HepG2 (cell line): ENCODE data around the gene HES2. TPM values are rescaled to one million over a fixed set of nuclear protein-coding genes. Genes with fewer than 3 reads are reported as not detected.

ENCODE experiments used
- AGO1 ChIP-seq: fragments of 200-400 bp; formaldehyde crosslinking; IDR thresholded peaks from 2 replicates; pipeline ENCODE4 v1.6.1; 2017; ENCODE audit warnings: mild to moderate bottlenecking, low read depth, low read length, moderate library complexity; ENCODE audit not compliant: poor library complexity, severe bottlenecking
- ARID3A ChIP-seq: IDR thresholded peaks from 2 replicates; pipeline ENCODE4 v1.6.1; 2012; ENCODE audit warnings: low read depth, low read length, improper control_type of control experiment
- CC2D1A ChIP-seq: sonication (generic); formaldehyde crosslinking; IDR thresholded peaks from 2 replicates; pipeline ENCODE4 v1.8.1; 2023; ENCODE audit warnings: mild to moderate bottlenecking, missing genetic modification reagents
- FOXP4 ChIP-seq: sonication (generic); formaldehyde crosslinking; IDR thresholded peaks from 2 replicates; pipeline ENCODE4 v1.4.0; 2020; ENCODE audit warnings: missing genetic modification reagents
- GTF2F1 ChIP-seq: fragments of 150-350 bp; IDR thresholded peaks from 2 replicates; pipeline ENCODE4 v1.6.1; 2014; ENCODE audit warnings: low read length
- HMGXB4 ChIP-seq, 2 experiments: sonication (generic) in 1 of 2; formaldehyde crosslinking in 1 of 2; IDR thresholded peaks; 2 replicates each; pipeline versions ENCODE4 v1.4.0 to v1.6.1; 2018 to 2020; ENCODE audit warnings: missing genetic modification reagents in 2 of 2, borderline replicate concordance in 1 of 2, low read depth in 1 of 2, mild to moderate bottlenecking in 1 of 2, missing biosample characterization in 1 of 2
- HNRNPUL1 ChIP-seq: fragments of 200-400 bp; formaldehyde crosslinking; IDR thresholded peaks from 2 replicates; pipeline ENCODE4 v1.6.1; 2017; ENCODE audit warnings: low read depth, mild to moderate bottlenecking, low read length, moderate library complexity
- NFIC ChIP-seq: IDR thresholded peaks from 2 replicates; pipeline ENCODE4 v1.6.1; 2012; ENCODE audit warnings: mild to moderate bottlenecking, low read length, inconsistent platforms
- RBFOX2 ChIP-seq: fragments of 200-400 bp; formaldehyde crosslinking; IDR thresholded peaks from 2 replicates; pipeline ENCODE4 v1.6.1; 2017; ENCODE audit warnings: low read depth, mild to moderate bottlenecking, low read length
- SMYD3 ChIP-seq: sonication (generic); formaldehyde crosslinking; IDR thresholded peaks from 2 replicates; pipeline ENCODE4 v1.8.1; 2023; ENCODE audit warnings: mild to moderate bottlenecking, missing genetic modification reagents
- SP4 ChIP-seq: sonication (generic); formaldehyde crosslinking; IDR thresholded peaks from 2 replicates; pipeline ENCODE4 v1.8.1; 2023; ENCODE audit warnings: mild to moderate bottlenecking, missing genetic modification reagents
- TFDP1 ChIP-seq: IDR thresholded peaks from 2 replicates; pipeline ENCODE4 v1.6.1; 2016; ENCODE audit warnings: missing compliant biosample characterization, missing genetic modification reagents, borderline replicate concordance
- TOPORS ChIP-seq: sonication (generic); formaldehyde crosslinking; IDR thresholded peaks from 2 replicates; pipeline ENCODE4 v1.8.0; 2023; ENCODE audit warnings: mild to moderate bottlenecking, missing genetic modification reagents
- XBP1 ChIP-seq: sonication (generic); formaldehyde crosslinking; IDR thresholded peaks from 2 replicates; pipeline ENCODE4 v1.5.0; 2020; ENCODE audit warnings: missing genetic modification reagents
- ZBTB43 ChIP-seq: sonication (generic); formaldehyde crosslinking; conservative IDR thresholded peaks from 2 replicates; pipeline ENCODE4 v1.4.0; 2020; ENCODE audit warnings: missing genetic modification reagents
- ZFP91 ChIP-seq: sonication (generic); formaldehyde crosslinking; IDR thresholded peaks from 2 replicates; pipeline ENCODE4 v1.9.0; 2022; ENCODE audit warnings: missing genetic modification reagents, mild to moderate bottlenecking, borderline replicate concordance
- ZNF160 ChIP-seq: sonication (generic); formaldehyde crosslinking; IDR thresholded peaks from 2 replicates; pipeline ENCODE4 v1.8.0; 2022; ENCODE audit warnings: mild to moderate bottlenecking, inconsistent platforms, missing genetic modification reagents
- ZNF766 ChIP-seq: sonication (generic); formaldehyde crosslinking; IDR thresholded peaks from 2 replicates; pipeline ENCODE4 v1.5.0; 2020; ENCODE audit warnings: missing genetic modification reagents, borderline replicate concordance
- polyA plus RNA-seq, 8 experiments: library from polyadenylated mRNA; depleted of rRNA in 3 of 8; stranded (reverse) in 7 of 8; unstranded in 1 of 8; fragments of >200 nt; fragmentation: Illumina TruSeq in 4 of 8; extraction: Trizol in 4 of 8; gene quantifications; 2 replicates each; pipeline versions ENCODE4 v1.2.1 to v1.2.3, GENCODE V29; 2011 to 2016; ENCODE audit warnings: low read depth in 4 of 8, missing spikeins in 1 of 8, mixed read lengths in 1 of 8; ENCODE audit not compliant: insufficient read depth in 1 of 8
- total RNA-seq, 5 experiments: library from RNA; depleted of rRNA; stranded (reverse); fragments of >200 nt; fragmentation: Illumina TruSeq; extraction: Trizol; gene quantifications; 2 replicates each; pipeline ENCODE4 v1.2.3, GENCODE V29; 2016; ENCODE audit warnings: low read depth in 1 of 5

HES2 gene
- total and polyA plus RNA-seq, 2 of the 13 experiments (the other 11 are each of a cell fraction or from before 2014, with no cell fraction given) = 0.11 to 0.17 TPM

GRCh38 chr1:6461538-6462411, 42.1 kb upstream of the HES2 start (continued):
- no peak for TF ChIP-seq ZBTB43
- TF ChIP-seq SMYD3 = no peak
- TF ChIP-seq ZFP91 (CRISPR knock-in tag) = peak; percentile 61; the same call in 1 of the 2 replicates
- TF ChIP-seq NFIC = no peak
- TF ChIP-seq TFDP1 (CRISPR knock-in tag) = no peak
- peak; percentile 9; the same call in 1 of the 2 replicates for TF ChIP-seq SP4 (CRISPR knock-in tag)
- TF ChIP-seq GTF2F1 = no peak
- no peak for TF ChIP-seq XBP1 (CRISPR knock-in tag)
- no peak for TF ChIP-seq FOXP4 (CRISPR knock-in tag)
- peak; percentile 90 for TF ChIP-seq RBFOX2
- 0 out of 2 replicates have a peak, but pooled peaks have one; percentile 46 for TF ChIP-seq ZNF766
- peak in 1 of 2 experiments; percentile 23; a peak in 2 of 4 replicates for TF ChIP-seq HMGXB4 (CRISPR knock-in tag; IDR thresholded peaks at IDR 0.05; ENCODE audit: borderline replicate concordance in 1 of 2, low read depth in 1 of 2)
- no peak for TF ChIP-seq TOPORS (CRISPR knock-in tag)
- peak; percentile 79 for TF ChIP-seq AGO1
- TF ChIP-seq ARID3A = no peak
- peak; percentile 35; the same call in 1 of the 2 replicates for TF ChIP-seq ZNF160
- no peak for TF ChIP-seq CC2D1A (CRISPR knock-in tag)
- no peak for TF ChIP-seq HNRNPUL1
